Sigmoid colon (tissue), 7 donors: ENCODE data around the gene PPIL3. TPM values are rescaled to one million over a fixed set of nuclear protein-coding genes. Genes with fewer than 3 reads are reported as not detected.

Experiments
- DNase-seq: peaks from one replicate; pipeline ENCODE4 v3.0.0-alpha.2; 2019
- H3K27ac ChIP-seq, 4 donors: fragments of 200-600 bp; sonication (generic); one replicate each; pipeline ENCODE4 v1.5.1; 2016 to 2019; ENCODE audit warnings: mild to moderate bottlenecking in 1 of 4
- H3K27me3 ChIP-seq, 3 donors: fragments of 200-600 bp; sonication (generic); one replicate each; pipeline ENCODE4 v1.5.1; 2019; ENCODE audit warnings: mild to moderate bottlenecking in 1 of 3
- H3K36me3 ChIP-seq, 4 donors: fragments of 200-600 bp; sonication (generic); one replicate each; pipeline ENCODE4 v1.5.1; 2016 to 2019
- H3K4me1 ChIP-seq, 4 donors: fragments of 200-600 bp; sonication (generic); one replicate each; pipeline ENCODE4 v1.5.1; 2017 to 2019
- H3K4me3 ChIP-seq, 4 donors: fragments of 200-600 bp; sonication (generic); one replicate each; pipeline ENCODE4 v1.5.1; 2017 to 2019; ENCODE audit warnings: mild to moderate bottlenecking in 2 of 4, moderate library complexity in 1 of 4
- H3K9me3 ChIP-seq, 4 donors: fragments of 200-600 bp in 3 of 4; sonication (generic) in 3 of 4; one replicate each; pipeline versions ENCODE4 v1.5.1 to v1.6.1; 2013 to 2019
- CTCF ChIP-seq, 4 experiments: fragments of 450-650 bp in 3 of 4; fragments of 200-600 bp in 1 of 4; IDR thresholded peaks; one replicate each; pipeline ENCODE4 v1.5.1; 2016 to 2019; ENCODE audit warnings: antibody characterized with exemption in 4 of 4, mild to moderate bottlenecking in 3 of 4, moderate library complexity in 2 of 4
- EP300 ChIP-seq, 4 donors: sonication (generic); formaldehyde crosslinking; IDR thresholded peaks; one replicate each; pipeline ENCODE4 v1.6.1; 2017; ENCODE audit warnings: antibody characterized with exemption in 4 of 4
- POLR2A ChIP-seq, 2 donors: fragments of 450-650 bp; IDR thresholded peaks; one replicate each; pipeline ENCODE4 v1.6.1; 2016; ENCODE audit warnings: antibody characterized with exemption in 2 of 2, mild to moderate bottlenecking in 2 of 2, moderate library complexity in 2 of 2
- POLR2AphosphoS5 ChIP-seq, 4 donors: sonication (generic); formaldehyde crosslinking; IDR thresholded peaks; one replicate each; pipeline ENCODE4 v1.6.1; 2017; ENCODE audit warnings: antibody characterized with exemption in 4 of 4
- WGBS, 2 donors: extraction: QIAGEN DNeasy Blood & Tissue Kit; methylation state at CpG; one replicate each; pipeline ENCODE4 v1.1.7; 2013; 5-methylcytosine and 5-hydroxymethylcytosine counted together
- intact Hi-C: fragments of 100-400 bp; cut with DNase I; formaldehyde crosslinking; loops from one replicate; pipeline ENCODE4 v1.15.1; 2023
- polyA plus RNA-seq, 3 donors: library from polyadenylated mRNA; stranded (reverse); fragments of 200-250 nt; gene quantifications; one replicate each; pipeline ENCODE4 v1.2.3, GENCODE V29; 2013
- total RNA-seq, 4 donors: library from RNA; depleted of rRNA; stranded (reverse); fragments of >200 nt; gene quantifications; one replicate each; pipeline ENCODE4 v1.1.0, GENCODE V29; 2016
- donor health status: healthy with polysubstance abuse.
- donor health status: Bipolar disorder and iron deficiency.
- donor health status: healthy.

Gene PPIL3
- total and polyA plus RNA-seq, 7 donors: 11.8 to 116 (median 27.7) TPM

- Histone ChIP-seq H3K27ac (no peak overlapping the region), H3K4me3 (no peak overlapping the region), H3K4me1 (no peaks in the 10 kb centered on the region), H3K27me3 (no peaks in the 10 kb centered on the region), H3K36me3 (peaks cover 0 to 6% (median under 1%) of the 10 kb centered on the region in 4 donors), H3K9me3 (no peaks in the 10 kb centered on the region)
- 90 to 91% methylated on average over 10 of the region's 10 CpGs for WGBS, 2 donors
- TF ChIP-seq POLR2A (IDR thresholded peaks at IDR 0.05): no peak
- no peak for TF ChIP-seq POLR2AphosphoS5 (IDR thresholded peaks at IDR 0.05)
- no peak for TF ChIP-seq CTCF (IDR thresholded peaks at IDR 0.05)
- TF ChIP-seq EP300 (IDR thresholded peaks at IDR 0.05): no peak
- intact Hi-C loops: no loop called here
- no peak for DNase-seq
Observed at GRCh38 chr2:200845669-200846325, 43.1 kb downstream of the PPIL3 start.

GRCh38 chr2:200845194-200845593 lies 43.7 kb downstream of the PPIL3 start:
- 91 to 94% methylated on average over 5 of the region's 5 CpGs for WGBS, 2 donors
- intact Hi-C loops: no loop called here
- Histone ChIP-seq H3K27me3 (no peaks in the 10 kb centered on the region), H3K4me1 (no peaks in the 10 kb centered on the region), H3K27ac (no peak overlapping the region), H3K9me3 (no peaks in the 10 kb centered on the region), H3K36me3 (no peaks in the 10 kb centered on the region), H3K4me3 (no peak overlapping the region)
- no peak for TF ChIP-seq POLR2A (IDR thresholded peaks at IDR 0.05)
- no peak for DNase-seq

GRCh38 chr2:200843993-200844948 lies 44.6 kb downstream of the PPIL3 start:
- H3K27me3 ChIP-seq: no peaks in the 10 kb centered on the region
- H3K36me3 ChIP-seq: no peaks in the 10 kb centered on the region
- TF ChIP-seq EP300 (IDR thresholded peaks at IDR 0.05) (no peak), CTCF (IDR thresholded peaks at IDR 0.05) (no peak), POLR2A (IDR thresholded peaks at IDR 0.05) (no peak)
- intact Hi-C loops: no loop called here
- no peaks in the 10 kb centered on the region for H3K4me1 ChIP-seq
- WGBS, 2 donors: 93 to 95% methylated on average over 24 of the region's 24 CpGs
- H3K4me3 ChIP-seq: no peak overlapping the region
- no peaks in the 10 kb centered on the region for H3K9me3 ChIP-seq
- no peak overlapping the region for H3K27ac ChIP-seq
- no peak for DNase-seq

- 91% methylated on average over 3 of the region's 3 CpGs for WGBS, 2 donors
- no peaks in the 10 kb centered on the region for H3K36me3 ChIP-seq
- no peak overlapping the region for H3K4me3 ChIP-seq
- H3K27ac ChIP-seq: no peak overlapping the region
- DNase-seq: no peak
- H3K4me1 ChIP-seq: no peaks in the 10 kb centered on the region
- no peaks in the 10 kb centered on the region for H3K27me3 ChIP-seq
- no peak for TF ChIP-seq POLR2AphosphoS5 (IDR thresholded peaks at IDR 0.05)
- TF ChIP-seq EP300 (IDR thresholded peaks at IDR 0.05): no peak
- no peak for TF ChIP-seq CTCF (IDR thresholded peaks at IDR 0.05)
- TF ChIP-seq POLR2A (IDR thresholded peaks at IDR 0.05): no peak
- H3K9me3 ChIP-seq: peaks cover 0 to 11% (median 5%) of the 10 kb centered on the region in 4 donors
- intact Hi-C loops: no loop called here
Observed at GRCh38 chr2:200839513-200839912, 49.4 kb downstream of the PPIL3 start.

GRCh38 chr2:200834701-200835100 lies 54.2 kb downstream of the PPIL3 start:
- WGBS, 2 donors: 91 to 94% methylated on average over 4 of the region's 4 CpGs
- no peak for DNase-seq

More at GRCh38 chr2:200834701-200835100, 54.2 kb downstream of the PPIL3 start:
- Histone ChIP-seq H3K4me3 (no peak overlapping the region), H3K27ac (no peak overlapping the region), H3K27me3 (no peaks in the 10 kb centered on the region), H3K36me3 (no peaks in the 10 kb centered on the region), H3K9me3 (peaks cover 0 to 11% (median 5%) of the 10 kb centered on the region in 4 donors), H3K4me1 (no peaks in the 10 kb centered on the region)
- intact Hi-C loops: no loop called here
- TF ChIP-seq POLR2A (IDR thresholded peaks at IDR 0.05): no peak
